GM23248 (cell line): ENCODE data around the gene STX16. TPM values are rescaled to one million over a fixed set of nuclear protein-coding genes. Genes with fewer than 3 reads are reported as not detected.
"Not testable (repeated sequence)": the region's sequence is repeated elsewhere in the genome, so short reads cannot be mapped to it uniquely, and the experiment has no call there.

Experiments used
- DNase-seq: peaks from one replicate; pipeline ENCODE4 v3.0.0-alpha.2; 2015
- H2AFZ ChIP-seq: fragments of 200-600 bp; sonication (generic); 2 replicates; pipeline ENCODE4 v1.6.1; 2016; ENCODE audit warnings: antibody characterized with exemption
- H3F3A ChIP-seq: fragments of 200-600 bp; sonication (generic); 2 replicates; pipeline ENCODE4 v1.6.1; 2016; ENCODE audit warnings: mild to moderate bottlenecking, antibody characterized with exemption, mixed run types; ENCODE audit not compliant: insufficient read depth
- H3K27ac ChIP-seq: fragments of 200-600 bp; sonication (generic); 2 replicates; pipeline ENCODE4 v1.5.1; 2016; ENCODE audit warnings: mild to moderate bottlenecking
- H3K27me3 ChIP-seq: fragments of 200-600 bp; sonication (generic); replicated peaks from 2 replicates; pipeline ENCODE4 v1.6.1; 2016; ENCODE audit warnings: mild to moderate bottlenecking; ENCODE audit not compliant: insufficient read depth
- H3K36me3 ChIP-seq: fragments of 200-600 bp; sonication (generic); 2 replicates; pipeline ENCODE4 v1.6.1; 2016; ENCODE audit warnings: low read depth, mild to moderate bottlenecking
- H3K4me1 ChIP-seq: fragments of 200-600 bp; sonication (generic); 2 replicates; pipeline ENCODE4 v1.6.1; 2016; ENCODE audit warnings: mild to moderate bottlenecking; ENCODE audit not compliant: insufficient read depth
- H3K4me2 ChIP-seq: fragments of 200-600 bp; sonication (generic); one replicate; pipeline ENCODE4 v1.6.1; 2016; ENCODE audit warnings: mild to moderate bottlenecking; ENCODE audit not compliant: unreplicated experiment
- H3K4me3 ChIP-seq: fragments of 200-600 bp; sonication (generic); 2 replicates; pipeline ENCODE4 v1.5.1; 2016; ENCODE audit warnings: mild to moderate bottlenecking
- H3K79me2 ChIP-seq: fragments of 200-600 bp; sonication (generic); 2 replicates; pipeline ENCODE4 v1.6.1; 2016; ENCODE audit warnings: mild to moderate bottlenecking; ENCODE audit not compliant: insufficient read depth
- H3K9ac ChIP-seq: fragments of 200-600 bp; sonication (generic); 2 replicates; pipeline ENCODE4 v1.6.1; 2016; ENCODE audit warnings: mild to moderate bottlenecking
- H3K9me2 ChIP-seq: fragments of 200-600 bp; sonication (generic); 2 replicates; pipeline ENCODE4 v1.6.1; 2016; ENCODE audit warnings: mixed run types, mild to moderate bottlenecking, moderate library complexity; ENCODE audit not compliant: insufficient read depth
- H3K9me3 ChIP-seq: fragments of 200-600 bp; sonication (generic); one replicate; pipeline ENCODE4 v1.6.1; 2017; ENCODE audit warnings: low read depth
- H4K20me1 ChIP-seq: fragments of 200-600 bp; sonication (generic); 2 replicates; pipeline ENCODE4 v1.6.0; 2016; ENCODE audit not compliant: insufficient read depth
- EZH2 ChIP-seq: fragments of 200-600 bp; sonication (generic); IDR thresholded peaks from 2 replicates; pipeline ENCODE4 v1.6.1; 2018; ENCODE audit warnings: antibody characterized with exemption, mild to moderate bottlenecking; ENCODE audit not compliant: insufficient read depth, poor library complexity, severe bottlenecking
- EZH2phosphoT487 ChIP-seq: fragments of 200-600 bp; sonication (generic); IDR thresholded peaks from 2 replicates; pipeline ENCODE4 v1.6.1; 2018; ENCODE audit warnings: antibody characterized with exemption, moderate library complexity, mild to moderate bottlenecking, low read depth; ENCODE audit not compliant: insufficient read depth
- WGBS, 2 experiments: methylation state at CpG; one replicate each; pipeline ENCODE4 v1.1.6; 2015 to 2017; ENCODE audit warnings: low lambda C conversion rate in 2 of 2, low coverage in 1 of 2; ENCODE audit errors: missing lambda C conversion rate in 2 of 2; 5-methylcytosine and 5-hydroxymethylcytosine counted together
- in situ Hi-C: fragments of 300-500 bp; cut with MboI; formaldehyde crosslinking; loops from 2 replicates; pipeline ENCODE4 v1.15.0; 2020
- polyA plus RNA-seq: library from polyadenylated mRNA; unstranded; fragments of >200 nt; fragmentation: Nextera tagmentation; extraction: Ambion mirVana; gene quantifications from 2 replicates; pipeline ENCODE4 v1.2.1, GENCODE V29; 2016
- total RNA-seq: library from RNA; depleted of rRNA; stranded (reverse); fragments of >200 nt; shearing (Covaris generic); gene quantifications from 2 replicates; pipeline ENCODE4 v1.2.3, GENCODE V29; 2014

Gene STX16
- total and polyA plus RNA-seq, 2 experiments from 2014 or later = 17.6 to 36.9 TPM

- DNase-seq = no peak
- in situ Hi-C loops = no loop called here
- WGBS, 2 experiments = 90% methylated on average over 9 of the region's 9 CpGs
Observed at GRCh38 chr20:58642441-58642840, 8.6 kb upstream of the STX16 start.

GRCh38 chr20:58642896-58643295 is 8.2 kb upstream of the STX16 start:
- H3K4me3 ChIP-seq, H3K9ac ChIP-seq, H3K4me1 ChIP-seq, H2AFZ ChIP-seq, in situ Hi-C loops, H3K9me3 ChIP-seq, H3F3A ChIP-seq, H3K9me2 ChIP-seq, H4K20me1 ChIP-seq, H3K79me2 ChIP-seq, DNase-seq, H3K4me2 ChIP-seq, H3K27me3 ChIP-seq, H3K36me3 ChIP-seq, H3K27ac ChIP-seq: not testable (repeated sequence)
- WGBS, 2 experiments = 83 to 84% methylated on average over 8 to 9 of the region's 9 CpGs

More at GRCh38 chr20:58642441-58642840, 8.6 kb upstream of the STX16 start:
- Histone ChIP-seq H3K79me2 (no peaks in the 10 kb centered on the region), H3K4me1 (peaks cover 3% of the 10 kb centered on the region), H2AFZ (no peak overlapping the region), H4K20me1 (no peaks in the 10 kb centered on the region), H3K27ac (no peak overlapping the region), H3K4me3 (no peak overlapping the region), H3K4me2 (no peak overlapping the region), H3K27me3 (no peaks in the 10 kb centered on the region), H3K9me2 (no peaks in the 10 kb centered on the region), H3K9me3 (no peaks in the 10 kb centered on the region), H3K9ac (no peak overlapping the region), H3K36me3 (no peaks in the 10 kb centered on the region), H3F3A (no peaks in the 10 kb centered on the region)
- TF ChIP-seq EZH2 (no peak), EZH2phosphoT487 (no peak)

GRCh38 chr20:58645412-58645968 is 5.6 kb upstream of the STX16 start:
- no peak overlapping the region for H3K4me2 ChIP-seq
- H3K27ac ChIP-seq = no peak overlapping the region
- no peak overlapping the region for H2AFZ ChIP-seq
- no peaks in the 10 kb centered on the region for H3K9me3 ChIP-seq
- peak; percentile 22 for DNase-seq
- H3K36me3 ChIP-seq = no peaks in the 10 kb centered on the region
- H3K4me3 ChIP-seq = no peak overlapping the region
- H3F3A ChIP-seq = peaks cover 3% of the 10 kb centered on the region; the same call in 1 of the 2 replicates
- no peaks in the 10 kb centered on the region for H3K9me2 ChIP-seq
- TF ChIP-seq EZH2 = no peak
- no peak for TF ChIP-seq EZH2phosphoT487
- H3K9ac ChIP-seq = no peak overlapping the region
- WGBS, 2 experiments = 63 to 75% methylated on average over 5 of the region's 5 CpGs
- no peaks in the 10 kb centered on the region for H4K20me1 ChIP-seq
- peaks cover 11% of the 10 kb centered on the region for H3K4me1 ChIP-seq
- no peaks in the 10 kb centered on the region for H3K27me3 ChIP-seq
- in situ Hi-C loops = no loop called here
- H3K79me2 ChIP-seq = no peaks in the 10 kb centered on the region

- 89 to 100% methylated on average over 3 of the region's 3 CpGs for WGBS, 2 experiments
Observed at GRCh38 chr20:58646257-58646656, 4.8 kb upstream of the STX16 start.

DNA sequence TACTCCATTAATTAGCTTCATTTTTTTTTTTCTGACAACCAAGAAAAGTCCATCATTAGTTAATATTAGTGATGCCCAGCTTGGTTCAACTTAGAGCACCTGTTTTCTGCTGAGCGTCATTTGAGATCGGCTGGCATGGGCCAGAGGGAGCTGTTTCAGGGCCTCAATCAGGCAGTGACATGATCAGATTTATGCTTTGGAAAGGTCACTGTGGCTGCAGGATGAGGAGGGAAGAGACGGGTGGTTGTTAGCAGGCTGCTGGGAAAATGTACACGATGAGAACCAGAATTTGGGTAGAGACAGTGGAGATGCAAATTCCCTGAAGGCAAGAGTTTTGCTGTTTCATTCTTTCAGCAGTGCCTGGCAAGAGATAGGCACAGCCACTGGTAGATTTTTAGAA is 4.4 kb upstream of the STX16 start:
- H3F3A ChIP-seq = peaks cover 3% of the 10 kb centered on the region; the same call in 1 of the 2 replicates
- H3K36me3 ChIP-seq = no peaks in the 10 kb centered on the region
- H3K4me2 ChIP-seq = no peak overlapping the region
- H3K9ac ChIP-seq = no peak overlapping the region
- no peak for TF ChIP-seq EZH2phosphoT487
- no peak for TF ChIP-seq EZH2
- no peaks in the 10 kb centered on the region for H3K9me2 ChIP-seq
- no peak overlapping the region for H3K27ac ChIP-seq
- in situ Hi-C loops = no loop called here
- 95 to 97% methylated on average over 4 of the region's 4 CpGs for WGBS, 2 experiments
- no peaks in the 10 kb centered on the region for H3K27me3 ChIP-seq
- H3K79me2 ChIP-seq = peaks cover 6% of the 10 kb centered on the region
- no peak for DNase-seq
- H2AFZ ChIP-seq = no peak overlapping the region
- no peaks in the 10 kb centered on the region for H4K20me1 ChIP-seq
- H3K4me1 ChIP-seq = peaks cover 11% of the 10 kb centered on the region
- H3K9me3 ChIP-seq = no peaks in the 10 kb centered on the region
- no peak overlapping the region for H3K4me3 ChIP-seq

More at GRCh38 chr20:58646257-58646656, 4.8 kb upstream of the STX16 start:
- Histone ChIP-seq H3F3A (peaks cover 3% of the 10 kb centered on the region; the same call in 1 of the 2 replicates), H3K4me3 (no peak overlapping the region), H3K79me2 (peaks cover 1% of the 10 kb centered on the region), H3K27ac (no peak overlapping the region), H3K27me3 (no peaks in the 10 kb centered on the region), H3K4me2 (no peak overlapping the region), H3K9me2 (no peaks in the 10 kb centered on the region), H3K36me3 (no peaks in the 10 kb centered on the region), H2AFZ (no peak overlapping the region), H3K4me1 (peaks cover 11% of the 10 kb centered on the region), H3K9ac (no peak overlapping the region), H4K20me1 (no peaks in the 10 kb centered on the region), H3K9me3 (no peaks in the 10 kb centered on the region)
- TF ChIP-seq EZH2 (no peak), EZH2phosphoT487 (no peak)
- no peak for DNase-seq
- in situ Hi-C loops = no loop called here
